Right atrium auricular region (tissue), 2 donors: ENCODE results near the gene R3HCC1L. TPM values are rescaled to one million over a fixed set of nuclear protein-coding genes. Genes with fewer than 3 reads are reported as not detected.
A peak's percentile ranks its signal among the peaks of the same experiment; 100 is the strongest.

Experiments
- DNase-seq: peaks from one replicate; pipeline ENCODE4 v3.0.0-alpha.2; 2019; ENCODE audit warnings: low spot score
- H3K27ac ChIP-seq, 2 donors: fragments of 200-600 bp; sonication (generic); 1 replicate in 1 of 2; 2 replicates in 1 of 2; pipeline ENCODE4 v1.5.1; 2016 to 2019
- H3K27me3 ChIP-seq, 2 donors: fragments of 200-600 bp; sonication (generic); one replicate each; pipeline versions ENCODE4 v1.5.1 to v1.6.0; 2017 to 2019
- H3K36me3 ChIP-seq: fragments of 200-600 bp; sonication (generic); one replicate; pipeline ENCODE4 v1.5.1; 2016
- H3K4me1 ChIP-seq, 2 donors: fragments of 200-600 bp; sonication (generic); one replicate each; pipeline versions ENCODE4 v1.5.1 to v1.6.0; 2017 to 2019
- H3K4me3 ChIP-seq, 2 donors: fragments of 200-600 bp; sonication (generic); 1 replicate in 1 of 2; 2 replicates in 1 of 2; pipeline ENCODE4 v1.5.1; 2017 to 2019; ENCODE audit warnings: mild to moderate bottlenecking in 1 of 2, moderate library complexity in 1 of 2
- H3K9me3 ChIP-seq, 2 donors: fragments of 200-600 bp; sonication (generic); one replicate each; pipeline ENCODE4 v1.5.1; 2019
- total RNA-seq, 2 donors: library from RNA; depleted of rRNA; stranded (reverse); fragments of >200 nt; gene quantifications; one replicate each; pipeline ENCODE4 v1.1.0, GENCODE V29; 2016
- TF ChIP-seq, protein P1 (sequence below), 2 donors: fragments of 200-600 bp; sonication (generic); IDR thresholded peaks; one replicate each; pipeline ENCODE4 v1.5.1; 2019; ENCODE audit warnings: antibody characterized with exemption in 2 of 2

The R3HCC1L gene
- total RNA-seq, 2 donors from 2014 or later: 4.0 to 5.2 TPM

DNA sequence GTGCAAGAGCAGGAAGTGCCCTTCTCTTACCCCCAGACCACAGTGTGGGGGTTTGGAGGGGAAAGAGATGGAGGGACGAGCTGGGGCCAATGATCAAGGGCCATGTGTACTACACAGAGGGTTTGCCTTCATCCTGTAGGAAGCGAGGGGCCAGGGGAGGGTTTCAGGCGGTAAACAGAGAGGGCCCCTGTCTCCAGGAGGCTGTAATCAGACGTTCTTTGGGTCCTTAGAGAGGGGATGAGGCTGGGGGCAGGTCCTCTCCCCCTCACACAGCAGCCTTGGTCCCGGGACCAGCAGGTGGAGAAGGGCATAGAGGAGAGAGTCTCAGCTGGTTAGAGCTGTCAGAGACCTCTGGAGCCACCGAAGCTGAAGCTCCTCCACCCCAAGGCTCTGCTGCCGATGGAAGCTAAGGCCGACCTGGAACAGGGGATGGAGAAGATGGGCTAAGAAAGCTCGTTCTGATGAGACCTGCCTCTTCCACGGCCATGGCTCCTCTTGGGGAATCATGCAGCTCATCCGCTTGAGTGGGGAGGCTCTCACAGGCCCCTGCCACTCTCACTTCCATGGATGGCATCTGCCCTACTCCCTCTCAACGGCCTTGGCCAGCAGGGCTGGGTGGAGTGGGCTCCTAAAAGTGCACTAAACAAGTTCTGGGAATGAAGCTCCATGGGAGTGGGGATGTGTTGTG lies 130.1 kb downstream of the R3HCC1L start:
- no peak overlapping the region for H3K27ac ChIP-seq
- H3K27me3 ChIP-seq: no peaks in the 10 kb centered on the region
- no peaks in the 10 kb centered on the region for H3K36me3 ChIP-seq
- H3K9me3 ChIP-seq: no peaks in the 10 kb centered on the region
- H3K4me1 ChIP-seq: peaks cover 0 to 33% of the 10 kb centered on the region in 2 donors
- TF ChIP-seq, protein P1, sequence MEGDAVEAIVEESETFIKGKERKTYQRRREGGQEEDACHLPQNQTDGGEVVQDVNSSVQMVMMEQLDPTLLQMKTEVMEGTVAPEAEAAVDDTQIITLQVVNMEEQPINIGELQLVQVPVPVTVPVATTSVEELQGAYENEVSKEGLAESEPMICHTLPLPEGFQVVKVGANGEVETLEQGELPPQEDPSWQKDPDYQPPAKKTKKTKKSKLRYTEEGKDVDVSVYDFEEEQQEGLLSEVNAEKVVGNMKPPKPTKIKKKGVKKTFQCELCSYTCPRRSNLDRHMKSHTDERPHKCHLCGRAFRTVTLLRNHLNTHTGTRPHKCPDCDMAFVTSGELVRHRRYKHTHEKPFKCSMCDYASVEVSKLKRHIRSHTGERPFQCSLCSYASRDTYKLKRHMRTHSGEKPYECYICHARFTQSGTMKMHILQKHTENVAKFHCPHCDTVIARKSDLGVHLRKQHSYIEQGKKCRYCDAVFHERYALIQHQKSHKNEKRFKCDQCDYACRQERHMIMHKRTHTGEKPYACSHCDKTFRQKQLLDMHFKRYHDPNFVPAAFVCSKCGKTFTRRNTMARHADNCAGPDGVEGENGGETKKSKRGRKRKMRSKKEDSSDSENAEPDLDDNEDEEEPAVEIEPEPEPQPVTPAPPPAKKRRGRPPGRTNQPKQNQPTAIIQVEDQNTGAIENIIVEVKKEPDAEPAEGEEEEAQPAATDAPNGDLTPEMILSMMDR (IDR thresholded peaks at IDR 0.05): no peak
- H3K4me3 ChIP-seq: no peak overlapping the region
- peak; percentile 57 for DNase-seq

DNA sequence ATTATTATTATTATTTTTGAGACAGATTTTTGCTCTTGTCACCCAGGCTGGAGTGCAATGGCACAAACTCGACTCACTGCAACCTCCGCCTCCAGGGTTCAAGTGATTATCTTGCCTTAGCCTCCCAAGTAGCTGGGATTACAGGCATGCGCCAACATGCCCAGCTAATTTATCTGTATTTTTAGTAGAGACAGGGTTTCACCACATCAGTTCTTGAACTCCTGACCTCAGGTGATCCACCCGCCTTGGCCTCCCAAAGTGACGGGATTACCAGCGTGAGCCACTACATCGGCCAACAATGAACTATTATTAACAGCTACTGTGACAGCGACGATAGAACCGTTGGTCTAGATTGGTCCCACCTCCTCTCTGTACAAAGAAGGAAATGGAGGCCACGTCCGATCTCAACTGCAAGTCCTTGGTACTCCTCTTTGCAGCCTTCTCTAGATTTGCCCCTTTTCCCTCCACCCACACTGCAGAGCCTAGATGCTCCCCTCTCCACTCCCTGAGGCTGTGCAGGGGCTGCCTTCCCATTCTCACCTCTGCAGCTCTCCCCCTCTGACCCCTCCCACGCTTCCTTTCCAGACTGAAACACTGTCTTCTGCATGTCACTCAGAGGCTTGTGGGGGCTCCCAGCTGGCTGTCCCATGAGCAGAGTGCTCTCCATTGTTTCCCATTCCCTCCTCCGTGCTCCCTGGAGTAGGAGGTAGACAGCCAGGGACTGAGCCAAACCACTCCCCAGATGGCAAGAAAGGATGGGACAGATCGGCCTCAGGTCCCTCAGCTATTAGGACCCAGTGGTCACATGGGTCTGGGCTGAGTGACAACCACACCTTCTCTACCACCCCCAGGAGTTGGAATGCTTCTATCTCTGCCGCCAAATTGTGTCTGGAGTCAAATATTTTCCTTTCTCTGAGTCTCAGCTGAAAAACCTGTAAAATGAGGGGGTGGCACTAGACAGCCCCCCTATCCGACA lies 131.2 kb downstream of the R3HCC1L start:
- Histone ChIP-seq H3K27ac (peak overlapping the region in 1 of 2 donors; percentile 21), H3K4me1 (peaks cover 0 to 44% of the 10 kb centered on the region in 2 donors), H3K4me3 (no peak overlapping the region), H3K27me3 (no peaks in the 10 kb centered on the region), H3K36me3 (no peaks in the 10 kb centered on the region), H3K9me3 (no peaks in the 10 kb centered on the region)
- TF ChIP-seq, protein P1 (IDR thresholded peaks at IDR 0.05): no peak
- peak; percentile 48 for DNase-seq

DNA sequence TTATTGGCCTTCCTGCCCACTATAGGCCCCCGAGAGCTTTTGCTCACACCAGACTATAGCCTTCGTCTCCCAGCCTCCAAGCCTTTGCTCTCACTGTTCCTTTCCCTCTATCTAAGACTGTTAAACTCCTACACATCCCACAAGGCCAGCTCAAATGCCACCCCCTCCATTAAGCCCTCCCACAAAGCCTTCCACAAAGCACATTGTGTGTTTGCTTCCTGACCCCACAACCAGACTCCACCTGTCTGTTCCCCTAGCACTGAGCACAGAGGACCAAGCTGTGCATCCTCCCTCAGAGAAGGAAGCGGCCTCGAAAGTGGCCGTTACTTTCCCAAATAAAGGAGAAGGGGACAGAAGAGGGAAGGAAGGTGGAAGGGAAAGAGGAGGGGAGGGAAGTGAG lies 132.2 kb downstream of the R3HCC1L start:
- Histone ChIP-seq H3K36me3 (no peaks in the 10 kb centered on the region), H3K4me3 (no peak overlapping the region), H3K27ac (peak overlapping the region in 1 of 2 donors; percentile 21), H3K27me3 (no peaks in the 10 kb centered on the region), H3K9me3 (no peaks in the 10 kb centered on the region), H3K4me1 (peaks cover 0 to 46% of the 10 kb centered on the region in 2 donors)
- no peak for DNase-seq
- TF ChIP-seq, protein P1 (IDR thresholded peaks at IDR 0.05): no peak

- H3K9me3 ChIP-seq: no peaks in the 10 kb centered on the region
- peak overlapping the region; percentile 40 to 59 for H3K4me3 ChIP-seq
- H3K36me3 ChIP-seq: no peaks in the 10 kb centered on the region
- H3K27me3 ChIP-seq: no peaks in the 10 kb centered on the region
- TF ChIP-seq, protein P1 (IDR thresholded peaks at IDR 0.05): no peak
- peak overlapping the region; percentile 81 to 87 for H3K27ac ChIP-seq
- DNase-seq: no peak
- peaks cover 0 to 46% of the 10 kb centered on the region in 2 donors for H3K4me1 ChIP-seq
Observed at GRCh38 chr10:98267069-98267893, 132.8 kb downstream of the R3HCC1L start.

DNA sequence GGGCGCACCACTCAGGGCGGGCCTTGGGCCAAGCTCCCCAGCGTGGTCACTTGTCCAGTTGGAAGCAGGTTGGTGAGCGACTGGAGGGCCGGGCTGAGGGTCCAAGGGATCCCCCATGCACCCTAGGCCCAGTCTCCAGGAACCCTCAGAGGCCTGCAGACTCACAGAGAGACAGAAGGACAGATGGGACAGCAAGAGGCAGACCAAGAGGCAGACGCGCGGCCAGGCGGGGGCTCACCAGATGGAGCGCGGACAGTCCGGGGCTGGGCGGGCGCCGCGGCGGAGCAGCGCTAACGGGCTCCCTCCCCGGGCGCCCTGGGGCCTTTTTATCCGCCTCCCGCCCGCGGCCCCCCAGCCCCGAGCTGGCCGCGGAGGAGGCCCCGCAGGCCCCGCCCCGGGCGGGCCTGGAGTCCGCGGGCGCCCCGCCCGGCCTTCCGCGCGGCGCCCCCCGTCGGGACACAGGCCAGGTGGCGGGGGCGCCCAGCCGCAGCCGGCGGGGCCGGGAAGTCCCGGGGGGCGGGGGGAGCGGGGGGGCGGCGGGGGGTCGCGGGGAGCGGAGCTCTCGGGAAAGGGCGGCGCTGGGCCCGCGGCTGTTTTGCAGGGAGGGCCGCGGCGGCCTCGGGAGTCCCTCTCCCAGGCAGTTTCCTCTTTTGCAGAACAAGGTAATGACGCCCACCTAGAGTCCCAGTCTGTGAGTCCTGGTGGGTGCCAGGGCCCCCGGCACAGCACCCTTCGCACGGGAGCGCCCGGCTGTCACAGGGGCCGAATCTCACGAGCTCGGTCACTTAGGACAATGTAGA lies 133.6 kb downstream of the R3HCC1L start, which contains the start of gene LOXL4:
TSS of gene LOXL4 (minus strand) at position 301 of the 800 bp plus-strand sequence. CDS start 5,175 bp downstream, outside the sequence.
- H3K36me3 ChIP-seq: no peaks in the 10 kb centered on the region
- no peaks in the 10 kb centered on the region for H3K9me3 ChIP-seq
- H3K27me3 ChIP-seq: no peaks in the 10 kb centered on the region
- no peak for DNase-seq
- H3K27ac ChIP-seq: peak within 1 kb of the TSS; percentile 81 to 87
- peaks cover 0 to 46% of the 10 kb centered on the region in 2 donors for H3K4me1 ChIP-seq
- peak within 1 kb of the TSS; percentile 40 to 59 for H3K4me3 ChIP-seq
- TF ChIP-seq, protein P1 (IDR thresholded peaks at IDR 0.05): no peak
